KG1 (cell line): ENCODE data around the gene TMUB1.

ENCODE experiments used
- DNase-seq: peaks from one replicate; lab custom pipeline; 2025; lab: John Stamatoyannopoulos, UW

The TMUB1 gene

DNA sequence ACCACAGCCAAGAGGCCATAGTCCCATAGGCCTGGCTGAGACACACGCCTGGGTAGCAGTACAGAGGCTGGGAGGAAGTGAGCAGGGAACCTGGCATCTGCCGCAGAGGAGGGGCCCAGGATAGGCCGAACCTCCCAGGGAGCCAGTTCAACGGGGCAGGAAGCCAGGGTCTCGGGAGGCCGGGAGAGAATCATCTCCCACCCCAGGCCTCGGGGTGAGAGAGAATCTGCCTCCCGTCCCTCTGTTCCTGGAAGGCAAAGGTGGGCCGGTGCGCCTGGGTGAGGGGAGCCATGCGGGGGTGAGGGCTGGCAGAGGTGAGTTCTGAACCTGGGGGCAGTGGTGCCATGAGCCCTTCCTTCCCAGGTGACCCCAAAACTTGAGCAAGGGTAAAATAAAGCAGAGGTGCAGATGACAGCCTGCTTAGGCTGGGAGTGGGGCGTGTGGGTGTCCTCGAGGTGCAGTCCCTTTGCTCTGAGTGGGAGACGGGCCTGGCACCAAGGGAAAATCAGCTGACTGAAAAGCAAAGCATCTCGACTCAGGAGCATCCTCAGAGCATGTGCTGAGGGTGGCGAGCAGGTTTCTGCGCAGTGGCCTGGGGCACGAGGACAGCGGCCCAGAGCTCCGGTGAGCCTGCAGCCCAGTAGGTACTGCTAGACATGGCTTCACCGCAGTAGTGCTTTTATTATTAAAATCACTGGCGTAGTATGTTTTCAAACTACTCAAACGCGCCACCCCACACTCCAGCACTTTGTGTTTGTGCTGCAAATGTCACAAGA is 18.5 kb upstream of the TMUB1 start:
- no peak for DNase-seq

DNA sequence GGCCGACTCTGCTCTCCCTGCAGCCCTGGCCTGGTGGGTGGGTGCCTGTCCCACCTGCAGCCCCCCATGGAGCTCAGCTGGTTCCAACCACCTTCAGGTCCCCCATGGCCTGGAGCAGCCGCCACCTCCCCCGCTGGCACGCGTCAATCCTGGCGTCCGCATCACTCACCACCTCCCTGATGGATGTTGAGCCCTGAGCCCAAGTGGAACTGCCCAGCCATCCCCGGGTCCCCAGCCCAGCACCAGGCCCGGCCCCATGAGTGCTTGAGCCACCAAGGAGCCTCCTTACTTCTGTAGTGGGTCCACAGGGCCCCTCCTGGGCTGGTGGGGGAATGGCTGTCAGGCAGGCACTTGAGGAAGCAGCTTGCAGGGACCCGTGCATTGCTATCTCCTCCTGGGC is 17.6 kb upstream of the TMUB1 start:
- no peak for DNase-seq

DNA sequence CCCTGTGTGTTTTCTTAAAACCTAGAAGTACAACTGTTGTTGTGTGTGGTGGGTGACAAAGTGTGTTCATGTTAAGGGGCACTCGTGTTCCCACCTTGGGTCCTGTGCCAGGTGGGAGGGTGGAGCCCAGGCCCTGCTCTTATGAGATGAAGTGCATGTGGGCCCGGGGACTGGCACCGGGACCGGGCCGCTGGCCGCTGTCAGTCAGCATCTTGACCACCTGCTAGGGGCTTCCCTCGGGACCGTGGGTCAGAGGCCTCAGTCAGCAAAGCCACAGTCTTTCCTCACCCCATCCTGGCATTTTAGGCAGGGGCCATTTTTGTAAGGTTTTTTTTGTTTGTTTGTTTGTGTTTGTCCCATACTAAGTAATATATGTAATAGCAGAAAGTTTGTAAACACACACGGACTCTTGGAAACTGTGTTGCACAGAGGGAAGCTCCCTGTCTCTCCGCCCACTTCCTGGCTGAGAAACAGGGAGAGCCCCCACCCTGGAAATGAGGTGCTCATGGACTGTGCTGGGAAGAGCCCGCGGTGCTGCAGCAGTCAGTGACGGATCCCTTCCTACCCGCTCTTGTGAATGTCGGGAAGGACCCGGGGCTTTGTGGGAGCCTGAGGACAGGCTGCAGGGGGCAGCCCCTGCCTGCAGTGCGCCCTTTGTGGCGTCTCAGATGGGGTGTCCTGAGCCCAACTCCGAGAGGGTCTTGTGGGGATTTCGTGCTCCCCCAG is 16.4 kb upstream of the TMUB1 start:
- no peak for DNase-seq

DNA sequence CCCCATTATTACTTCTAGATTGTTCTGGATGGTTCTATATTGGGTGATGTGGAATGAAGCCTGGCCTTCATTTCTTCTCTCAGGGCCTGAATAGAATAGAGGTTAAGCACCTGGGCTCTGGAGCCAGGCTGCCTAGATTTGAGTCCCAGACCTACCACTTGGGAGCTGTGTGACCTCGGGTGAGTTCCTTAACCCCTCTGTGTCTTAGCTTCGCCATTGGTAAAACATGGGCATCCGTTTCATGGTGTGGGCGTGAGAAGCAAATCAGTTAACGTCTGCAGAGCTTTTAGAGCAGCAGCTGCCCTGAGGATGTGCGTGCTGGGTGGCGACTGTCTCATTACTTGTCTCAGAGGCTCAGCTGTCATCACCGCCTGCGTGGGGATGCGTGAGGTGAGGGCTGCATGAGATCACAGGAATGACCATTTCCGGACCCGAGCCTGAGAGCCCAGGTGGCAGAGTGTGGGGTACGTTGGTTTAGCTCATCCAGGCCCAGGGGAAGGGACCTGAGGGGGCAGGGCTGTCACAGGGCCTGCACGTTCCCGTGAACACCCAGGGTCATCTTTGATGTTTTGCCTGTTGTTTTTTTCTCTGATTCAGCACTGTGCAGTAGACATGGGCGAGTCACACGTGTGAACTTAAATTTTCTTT is 12.7 kb upstream of the TMUB1 start:
- no peak for DNase-seq

DNA sequence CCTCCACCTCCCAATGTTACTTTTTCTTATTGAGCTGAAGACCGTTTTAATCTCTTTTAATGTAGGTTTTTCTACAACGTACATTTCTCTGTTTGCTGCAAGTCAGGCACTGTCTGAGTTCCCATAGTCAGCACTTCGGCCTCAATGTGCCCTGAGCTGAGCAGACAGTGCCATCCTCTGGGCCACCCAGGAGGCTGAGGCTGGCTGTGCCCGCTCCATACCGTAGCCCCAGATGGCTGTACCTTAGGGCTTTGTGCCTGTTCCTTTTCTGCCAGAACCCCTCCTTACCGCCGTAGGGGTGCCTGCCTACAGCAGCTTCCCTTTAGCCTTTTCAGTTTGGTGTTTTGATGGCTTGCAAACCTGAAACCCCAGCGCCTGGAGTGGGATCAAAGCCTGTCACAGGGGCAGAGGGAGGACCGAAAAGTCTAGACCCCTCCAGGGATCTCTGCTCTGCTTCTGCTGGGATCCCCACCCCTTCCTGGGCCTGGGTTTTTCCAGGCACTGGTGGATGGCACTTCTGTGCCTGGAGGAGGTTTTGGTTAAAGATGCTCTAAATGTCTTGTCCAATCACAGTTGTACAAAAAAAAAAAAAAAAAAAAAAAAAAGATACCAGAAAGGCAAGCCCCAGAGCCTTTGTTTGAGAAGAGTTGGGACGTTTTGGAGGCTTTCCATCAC is 12.0 kb upstream of the TMUB1 start:
- DNase-seq, result no peak

DNA sequence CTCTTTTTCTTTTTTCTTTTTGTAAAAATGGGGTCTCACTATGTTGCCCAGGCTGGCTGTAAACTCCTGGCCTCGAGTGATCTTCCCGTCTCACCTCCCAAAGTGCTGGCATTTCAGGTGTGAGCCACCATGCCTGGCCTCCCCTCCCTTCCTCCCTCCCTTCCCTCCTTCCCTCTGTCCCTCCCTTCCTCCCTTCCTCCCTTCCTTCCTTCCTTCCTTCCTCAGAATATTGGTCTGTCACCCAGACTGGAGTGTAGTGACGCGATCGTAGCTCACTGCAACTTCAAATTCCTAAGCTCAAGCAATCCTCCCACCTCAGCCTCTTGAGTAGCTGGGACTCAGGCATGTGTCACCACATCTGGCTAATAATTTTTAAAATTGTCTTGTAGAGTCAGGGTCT is 11.4 kb upstream of the TMUB1 start:
- no peak for DNase-seq

DNA sequence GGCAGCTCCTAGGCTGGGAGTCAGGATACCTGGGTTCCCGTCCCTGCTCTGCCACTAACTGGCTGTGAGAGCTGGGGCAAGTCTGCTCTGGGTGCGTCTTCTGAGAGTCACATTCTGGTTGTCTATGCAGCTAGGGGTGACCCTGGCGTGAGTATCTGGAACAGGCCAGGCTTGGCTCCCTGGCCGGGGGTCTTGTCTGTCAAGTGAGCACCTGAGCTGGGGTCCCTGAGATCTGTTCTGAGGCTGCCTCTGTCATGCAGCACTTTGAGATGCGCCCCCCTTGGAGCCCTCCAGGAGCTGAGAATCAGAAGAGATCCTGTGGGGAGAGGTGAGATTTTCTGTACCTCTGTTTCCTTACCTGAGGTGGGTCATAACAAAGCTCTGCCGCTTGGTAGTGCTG is 10.5 kb upstream of the TMUB1 start:
- DNase-seq, result no peak

DNA sequence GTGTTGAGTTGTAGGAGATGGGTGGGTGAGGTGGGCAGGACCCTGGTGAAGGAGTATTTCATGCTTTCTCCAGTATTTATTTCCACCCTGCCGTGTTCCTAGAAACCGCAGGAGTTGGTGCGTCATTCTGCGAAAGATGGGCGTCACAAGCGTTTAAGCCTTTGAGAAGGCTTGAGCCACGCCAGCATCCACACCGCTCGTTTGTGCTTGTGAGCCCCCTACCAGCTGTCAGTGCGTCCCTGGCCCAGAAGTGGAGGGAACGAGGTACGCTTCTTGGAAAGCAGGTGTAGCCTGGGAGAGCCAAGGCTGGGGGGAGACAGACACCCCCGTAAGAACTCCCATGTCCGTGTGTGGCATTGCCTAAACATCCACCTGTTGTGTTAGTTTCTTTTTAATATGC is 8.7 kb upstream of the TMUB1 start:
- DNase-seq, result no peak

DNA sequence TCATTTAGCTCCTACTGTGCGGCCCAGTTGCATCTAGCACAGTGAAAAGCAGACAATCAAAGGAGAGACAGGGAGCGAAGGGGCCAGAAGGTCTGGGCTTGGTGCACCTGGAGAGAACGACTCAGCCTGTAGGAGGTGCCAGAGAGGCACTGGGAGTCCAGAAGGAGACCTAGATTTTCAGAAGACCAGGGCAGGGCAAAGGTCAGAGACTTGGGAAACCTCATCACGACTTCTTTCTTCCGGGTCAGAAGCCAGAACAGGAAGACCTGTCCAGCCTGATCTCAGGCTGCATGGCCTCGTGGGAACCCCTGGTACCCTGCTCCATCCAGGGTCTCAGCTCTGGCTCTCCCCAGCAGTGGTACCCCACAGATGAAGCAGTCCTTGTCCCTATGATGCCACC is 8.1 kb upstream of the TMUB1 start:
- DNase-seq, result no peak

DNA sequence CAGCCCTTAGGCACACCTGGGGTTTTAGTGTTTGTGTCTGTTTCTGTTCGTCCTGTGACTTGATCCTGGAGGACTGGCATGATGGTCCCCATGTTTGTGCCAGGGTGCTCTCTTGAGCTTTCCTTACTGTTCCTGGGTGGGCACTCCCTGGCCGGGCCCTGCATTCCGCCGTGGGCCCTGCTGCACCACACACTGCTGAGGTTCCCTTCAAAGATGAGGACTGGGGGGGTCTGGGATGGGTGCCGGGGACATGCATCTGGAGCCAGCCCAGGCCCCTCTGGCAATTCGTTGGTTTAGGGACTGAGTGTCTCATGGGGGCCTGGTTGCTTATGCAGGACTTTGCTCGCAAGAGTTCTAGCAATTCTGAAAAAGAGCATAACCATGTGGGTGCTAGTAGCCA is 7.7 kb upstream of the TMUB1 start:
- no peak for DNase-seq

DNA sequence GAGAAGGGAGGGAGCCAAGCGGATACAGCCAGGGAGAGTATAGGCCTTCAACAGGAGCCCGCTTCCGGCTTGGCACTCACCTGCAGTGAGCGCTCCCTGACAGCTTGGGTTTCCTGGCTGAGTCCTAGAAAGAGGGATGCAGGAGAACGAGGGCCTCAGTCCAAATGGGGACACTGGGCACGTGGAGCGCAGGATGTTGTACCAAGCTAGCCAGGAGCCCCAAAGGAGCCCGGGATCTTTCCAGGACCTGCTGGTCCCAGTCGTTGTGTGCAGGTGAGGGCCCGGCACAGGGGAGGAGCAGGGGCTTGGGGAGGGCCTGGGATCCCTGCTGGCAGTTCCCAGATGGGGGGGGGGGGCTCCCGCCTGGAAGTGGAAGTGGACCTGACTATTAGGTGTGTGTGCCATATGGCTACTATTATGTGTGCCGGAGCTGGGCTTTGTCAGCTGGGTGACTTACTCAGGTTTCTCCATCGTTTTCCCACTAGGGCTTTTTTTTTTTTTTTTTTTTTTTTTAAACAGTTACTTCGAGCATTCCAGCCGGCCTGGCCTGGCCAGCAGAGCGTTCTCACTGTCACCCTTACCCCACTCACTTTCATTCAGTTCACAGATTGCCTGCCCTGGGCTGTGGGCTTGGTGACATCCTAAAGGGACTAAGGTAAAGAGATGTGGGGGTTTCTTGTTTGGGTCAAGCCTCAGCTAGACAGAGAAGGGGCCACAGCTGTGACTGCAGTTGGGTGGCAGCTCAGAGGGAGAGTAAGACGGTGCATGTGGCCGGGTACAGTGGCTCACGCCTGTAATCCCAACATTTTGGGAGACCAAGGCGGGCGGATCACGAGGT is 6.8 kb upstream of the TMUB1 start:
- DNase-seq, result no peak

DNA sequence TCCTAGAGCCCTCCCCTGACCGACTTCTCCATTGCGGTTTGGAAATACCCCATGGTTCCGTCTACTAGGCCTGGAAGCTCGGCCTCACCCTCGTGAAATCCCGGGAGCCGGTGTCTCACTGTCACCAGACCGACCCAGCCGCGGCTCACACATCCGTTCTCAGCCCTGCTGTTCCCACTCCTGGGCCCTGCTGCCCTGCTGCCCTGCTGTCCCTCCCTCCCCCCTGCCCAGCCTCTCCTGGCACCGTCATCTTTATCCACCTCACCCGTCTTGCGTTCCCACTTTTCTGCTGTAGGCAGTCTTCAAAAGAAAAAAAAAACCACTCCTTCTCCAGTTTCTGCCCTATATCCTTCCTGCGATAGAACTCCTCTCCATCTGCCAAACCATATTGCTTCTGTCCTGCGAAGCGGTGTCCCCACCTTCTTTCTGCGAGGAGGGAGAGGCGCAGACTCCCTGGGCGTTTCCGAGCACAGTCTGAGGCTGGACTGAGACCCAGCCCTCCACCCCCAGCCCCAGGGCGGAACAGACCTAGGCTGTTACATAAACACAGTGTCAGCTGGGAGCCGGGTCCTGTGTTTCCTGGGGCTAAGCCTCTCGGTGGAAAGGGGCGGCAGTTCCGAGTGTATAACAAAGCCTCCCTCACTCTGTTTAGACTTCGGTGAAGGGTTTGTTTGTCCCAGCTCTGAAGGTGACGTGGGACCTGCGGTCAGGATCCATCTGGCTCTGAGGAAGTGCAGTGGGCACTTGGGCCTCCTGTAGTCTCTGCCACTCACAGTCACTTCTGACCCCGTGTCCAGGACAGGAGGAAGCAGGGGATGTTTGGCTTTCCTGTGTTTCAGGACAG is 5.8 kb upstream of the TMUB1 start:
- DNase-seq, result no peak

DNA sequence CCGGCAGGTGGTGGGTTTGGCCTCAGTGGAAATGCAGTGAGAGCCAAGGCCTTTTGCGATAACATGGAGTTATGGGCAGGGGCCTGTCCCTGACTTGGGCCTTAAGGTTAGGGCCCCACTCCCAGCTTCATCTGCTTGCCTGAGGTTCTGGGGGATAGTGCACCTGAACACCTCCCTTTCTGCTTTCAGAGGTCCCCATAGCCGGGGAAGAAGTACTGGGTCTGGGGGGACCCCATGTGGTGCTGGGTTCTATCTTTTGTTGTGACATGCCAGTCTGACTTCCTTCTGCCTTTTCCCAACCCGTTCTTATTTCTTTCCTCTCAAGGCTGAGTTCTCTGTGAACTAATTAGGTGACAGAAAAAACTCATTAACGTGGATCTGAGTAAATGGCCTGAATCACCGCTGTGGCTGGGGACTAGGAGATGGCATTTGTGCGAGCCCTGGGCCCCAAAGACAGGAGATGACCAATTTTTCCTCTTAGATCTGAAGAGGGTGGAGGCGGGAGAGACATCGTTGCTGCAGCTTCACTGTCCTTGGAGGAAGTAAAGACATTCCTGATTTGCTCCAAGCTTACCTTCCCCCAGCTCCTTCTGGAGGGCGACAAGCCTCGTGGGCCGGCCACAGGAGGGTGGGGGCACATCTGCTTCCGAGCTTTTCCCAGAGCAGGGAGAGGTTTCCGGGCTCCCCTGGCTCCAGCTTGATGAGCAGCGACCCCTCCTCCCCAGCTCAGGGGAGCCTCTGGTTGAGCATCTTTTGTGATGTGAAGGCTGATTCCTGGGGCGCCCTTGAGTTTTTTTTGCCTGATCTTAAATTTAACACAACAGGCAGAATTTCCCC is 4.9 kb upstream of the TMUB1 start:
- no peak for DNase-seq

DNA sequence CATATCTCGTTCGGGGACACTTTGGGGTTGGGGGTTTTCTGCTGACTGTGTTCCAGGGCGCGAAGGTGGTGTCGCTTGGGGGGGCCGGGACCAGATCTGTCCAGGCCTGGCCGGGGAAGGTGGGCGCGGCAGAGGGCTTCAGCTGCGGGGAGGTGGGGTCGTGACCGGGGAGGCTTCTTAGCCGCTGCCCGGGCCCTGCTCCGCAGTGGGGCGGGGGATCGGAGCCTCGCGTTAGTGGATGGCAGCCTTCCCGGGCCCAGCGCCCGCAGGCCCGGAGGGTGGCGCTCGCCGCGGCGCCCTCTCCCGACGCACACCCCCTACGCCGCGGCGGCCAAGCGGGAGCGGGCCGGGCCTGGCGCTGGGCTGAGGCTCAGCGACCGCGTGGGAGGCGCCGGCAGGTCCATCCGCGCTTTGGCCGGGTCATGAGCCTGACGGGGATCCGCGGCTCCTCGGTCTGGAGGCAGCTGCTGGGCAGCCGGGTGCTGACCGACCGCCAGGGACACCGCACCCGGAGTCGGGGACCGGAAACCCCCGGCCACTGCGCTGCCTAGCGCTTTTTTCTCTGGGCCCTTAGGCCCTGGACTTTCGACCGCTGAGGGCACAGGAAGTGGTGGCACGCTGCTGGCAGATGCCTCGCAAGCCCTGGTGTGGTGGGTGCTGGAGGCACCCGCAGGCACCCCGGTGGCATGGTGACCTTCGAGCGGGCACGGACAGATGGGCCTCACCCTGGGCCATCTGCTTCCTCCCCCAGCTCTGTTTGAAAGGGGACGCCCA is 4.1 kb upstream of the TMUB1 start:
- DNase-seq, result no peak

DNA sequence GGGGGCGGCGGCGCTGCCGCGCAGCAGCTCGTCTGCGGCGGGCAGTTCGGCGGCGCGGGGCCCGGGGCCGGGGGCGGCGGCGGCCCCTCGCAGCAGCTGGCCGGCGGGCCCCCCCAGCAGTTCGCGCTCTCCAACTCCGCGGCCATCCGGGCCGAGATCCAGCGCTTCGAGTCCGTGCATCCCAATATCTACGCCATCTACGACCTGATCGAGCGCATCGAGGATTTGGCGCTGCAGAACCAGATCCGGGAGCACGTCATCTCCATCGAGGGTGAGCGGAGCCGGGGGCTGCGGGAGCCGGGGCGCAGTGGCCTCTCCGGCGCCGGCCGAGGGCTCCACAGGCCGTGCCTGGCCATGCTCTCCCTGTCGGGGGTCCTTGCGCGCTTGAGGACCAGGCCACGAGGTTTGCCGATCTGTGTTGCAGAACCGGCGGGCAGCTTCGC is 3.5 kb upstream of the TMUB1 start:
- DNase-seq, result no peak

DNA sequence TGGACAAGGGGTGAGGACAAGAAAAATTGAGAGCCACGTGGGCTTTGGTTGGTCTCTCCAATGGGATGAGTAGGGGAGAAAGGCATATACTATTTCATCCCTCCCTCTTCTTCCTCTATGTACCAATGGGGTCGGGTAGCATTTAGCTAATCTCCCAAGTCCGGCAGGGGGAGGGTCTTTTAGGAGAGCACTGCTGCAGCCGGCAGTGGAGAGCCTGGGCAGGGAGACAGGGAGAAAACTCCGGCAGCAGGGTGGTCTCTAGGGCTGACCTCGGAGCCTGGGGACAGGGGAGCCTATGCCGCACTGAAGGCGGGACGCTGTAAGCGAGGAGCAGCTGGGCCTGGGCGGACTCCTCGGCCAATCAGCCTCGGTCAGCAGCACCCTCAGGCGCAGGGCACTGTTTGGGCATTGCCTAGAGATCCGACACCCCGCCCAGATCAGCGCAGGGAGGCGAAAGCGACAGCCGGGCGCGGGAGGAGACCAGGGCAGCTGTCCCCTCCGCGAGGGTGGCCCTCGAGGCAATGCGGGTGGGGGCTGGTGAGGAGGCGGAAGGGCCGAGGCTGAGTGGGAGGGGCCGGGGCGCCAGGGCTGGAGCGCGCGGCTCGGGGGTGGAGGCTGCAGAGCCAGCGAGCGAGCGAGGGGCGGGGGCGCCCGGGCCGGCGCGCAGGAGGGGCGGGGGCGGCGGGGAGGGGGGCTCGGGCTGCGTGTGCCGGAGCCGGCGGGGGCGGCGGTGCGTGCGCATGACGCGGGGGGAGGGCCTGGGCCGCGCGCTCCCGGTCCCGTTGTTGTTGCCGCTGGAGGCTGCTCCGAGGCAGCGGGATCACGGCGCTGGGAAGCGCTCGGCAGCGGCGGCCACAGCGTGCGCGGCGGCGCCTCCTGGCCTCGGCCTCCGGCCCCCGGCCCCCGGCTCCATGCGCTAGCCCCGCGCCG is 2.7 kb upstream of the TMUB1 start, which contains the start of gene AGAP3:
TSS of gene AGAP3 (plus strand) at position 785 of the 930 bp plus-strand sequence. CDS start 267 bp downstream, outside the sequence.
- DNase-seq, result no peak

DNA sequence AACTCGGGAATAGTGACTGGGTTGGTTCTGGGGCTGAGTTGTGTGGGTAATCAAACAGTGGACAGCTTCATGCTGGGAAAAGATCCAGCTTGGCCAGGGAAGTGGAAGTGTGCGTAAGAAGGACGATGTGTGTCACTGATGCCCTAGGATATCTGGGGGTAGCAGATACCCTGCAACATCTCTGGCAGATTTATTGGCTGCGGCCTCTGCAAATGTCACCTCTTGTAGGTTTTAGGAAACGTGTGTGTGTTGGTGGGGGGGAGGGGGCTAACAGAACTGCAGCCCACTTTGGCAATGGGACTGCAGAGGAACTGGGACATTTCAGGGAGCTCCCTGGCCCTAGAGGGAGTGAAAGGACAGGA is 2.0 kb upstream of the TMUB1 start:
- no peak for DNase-seq

DNA sequence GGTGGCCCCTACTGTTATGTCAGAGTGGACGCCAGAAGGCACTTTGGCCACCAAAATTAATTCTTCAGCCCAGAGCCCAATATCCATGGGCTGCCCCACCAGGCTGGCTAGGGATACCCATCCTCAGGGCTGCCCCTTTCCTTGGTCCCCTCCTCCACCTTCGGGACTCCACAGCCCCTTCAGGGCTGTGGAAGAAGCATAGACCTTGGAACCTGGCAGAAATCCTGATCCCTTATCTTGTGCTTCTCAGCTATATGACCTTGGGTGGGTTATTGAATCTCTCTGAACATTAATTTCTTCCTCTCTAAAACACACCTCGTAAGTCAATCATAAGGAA is 499 bp upstream of the TMUB1 start:
- no peak for DNase-seq
